ENCODE data around the gene B4GALT6.

GRCh38 chr18:31587529-31587928, 96.9 kb downstream of the B4GALT6 start:
- TF ChIP-seq USF2 (CRISPR knock-in tag; IDR thresholded peaks at IDR 0.05) (no peak), EZH2 (IDR thresholded peaks at IDR 0.05; ENCODE audit: borderline replicate concordance, low read depth, low read length) (no peak), POLR2A (conservative IDR thresholded peaks at IDR 0.05) (no peak), ZFP36 (IDR thresholded peaks at IDR 0.05; ENCODE audit: low read depth, low read length, partially characterized antibody) (no peak), NR0B1 (IDR thresholded peaks at IDR 0.05; ENCODE audit: partially characterized antibody) (no peak), NR2C2 (CRISPR knock-in tag; IDR thresholded peaks at IDR 0.05) (no peak), NR2C2 (tag; IDR thresholded peaks at IDR 0.05) (no peak), ATF7 (IDR thresholded peaks at IDR 0.05) (no peak), GATA2 (CRISPR knock-in tag; IDR thresholded peaks at IDR 0.05) (no peak), ZNF184 (CRISPR knock-in tag; IDR thresholded peaks at IDR 0.05) (no peak)
- TF ChIP-seq, protein P1, sequence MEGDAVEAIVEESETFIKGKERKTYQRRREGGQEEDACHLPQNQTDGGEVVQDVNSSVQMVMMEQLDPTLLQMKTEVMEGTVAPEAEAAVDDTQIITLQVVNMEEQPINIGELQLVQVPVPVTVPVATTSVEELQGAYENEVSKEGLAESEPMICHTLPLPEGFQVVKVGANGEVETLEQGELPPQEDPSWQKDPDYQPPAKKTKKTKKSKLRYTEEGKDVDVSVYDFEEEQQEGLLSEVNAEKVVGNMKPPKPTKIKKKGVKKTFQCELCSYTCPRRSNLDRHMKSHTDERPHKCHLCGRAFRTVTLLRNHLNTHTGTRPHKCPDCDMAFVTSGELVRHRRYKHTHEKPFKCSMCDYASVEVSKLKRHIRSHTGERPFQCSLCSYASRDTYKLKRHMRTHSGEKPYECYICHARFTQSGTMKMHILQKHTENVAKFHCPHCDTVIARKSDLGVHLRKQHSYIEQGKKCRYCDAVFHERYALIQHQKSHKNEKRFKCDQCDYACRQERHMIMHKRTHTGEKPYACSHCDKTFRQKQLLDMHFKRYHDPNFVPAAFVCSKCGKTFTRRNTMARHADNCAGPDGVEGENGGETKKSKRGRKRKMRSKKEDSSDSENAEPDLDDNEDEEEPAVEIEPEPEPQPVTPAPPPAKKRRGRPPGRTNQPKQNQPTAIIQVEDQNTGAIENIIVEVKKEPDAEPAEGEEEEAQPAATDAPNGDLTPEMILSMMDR (IDR thresholded peaks at IDR 0.05 in 2 of 3, conservative IDR thresholded peaks at IDR 0.05 in 1 of 3; ENCODE audit: insufficient read depth in 2 of 3, low read depth in 1 of 3, low read length in 3 of 3), result no peak
- TF ChIP-seq, protein P2, sequence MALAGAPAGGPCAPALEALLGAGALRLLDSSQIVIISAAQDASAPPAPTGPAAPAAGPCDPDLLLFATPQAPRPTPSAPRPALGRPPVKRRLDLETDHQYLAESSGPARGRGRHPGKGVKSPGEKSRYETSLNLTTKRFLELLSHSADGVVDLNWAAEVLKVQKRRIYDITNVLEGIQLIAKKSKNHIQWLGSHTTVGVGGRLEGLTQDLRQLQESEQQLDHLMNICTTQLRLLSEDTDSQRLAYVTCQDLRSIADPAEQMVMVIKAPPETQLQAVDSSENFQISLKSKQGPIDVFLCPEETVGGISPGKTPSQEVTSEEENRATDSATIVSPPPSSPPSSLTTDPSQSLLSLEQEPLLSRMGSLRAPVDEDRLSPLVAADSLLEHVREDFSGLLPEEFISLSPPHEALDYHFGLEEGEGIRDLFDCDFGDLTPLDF (CRISPR knock-in tag; IDR thresholded peaks at IDR 0.05), result no peak
- TF ChIP-seq, protein P3, sequence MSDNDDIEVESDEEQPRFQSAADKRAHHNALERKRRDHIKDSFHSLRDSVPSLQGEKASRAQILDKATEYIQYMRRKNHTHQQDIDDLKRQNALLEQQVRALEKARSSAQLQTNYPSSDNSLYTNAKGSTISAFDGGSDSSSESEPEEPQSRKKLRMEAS (CRISPR knock-in tag; IDR thresholded peaks at IDR 0.05), result no peak
